SU-DHL-6 (cell line): ENCODE results near the gene CKMT2.

ENCODE experiments used
- H2AFZ ChIP-seq: fragments of 200-600 bp; sonication (generic); 2 replicates; pipeline ENCODE4 v1.6.1; 2014; ENCODE audit warnings: low read depth, mild to moderate bottlenecking, moderate library complexity, mixed read lengths, antibody characterized with exemption, low read length; ENCODE audit not compliant: severe bottlenecking
- H3F3A ChIP-seq: fragments of 200-600 bp; shearing (Covaris generic); 2 replicates; pipeline ENCODE4 v1.6.0; 2016; ENCODE audit warnings: antibody characterized with exemption, mild to moderate bottlenecking; ENCODE audit not compliant: insufficient read depth
- H3K27ac ChIP-seq: fragments of 200-600 bp; sonication (generic); 2 replicates; pipeline ENCODE4 v1.5.1; 2016; ENCODE audit warnings: low read depth, mild to moderate bottlenecking, low read length, moderate library complexity, mixed read lengths
- H3K27me3 ChIP-seq: fragments of 200-600 bp; sonication (generic), shearing (Covaris generic); 2 replicates; pipeline ENCODE4 v1.6.0; 2014; ENCODE audit warnings: mild to moderate bottlenecking, low read length
- H3K36me3 ChIP-seq: fragments of 200-600 bp; sonication (generic); 2 replicates; pipeline ENCODE4 v1.6.1; 2014; ENCODE audit warnings: mild to moderate bottlenecking, low read length, mixed read lengths
- H3K4me2 ChIP-seq: fragments of 300-600, 200-600 bp; shearing (Covaris generic), sonication (generic); 2 replicates; pipeline ENCODE4 v1.6.0; 2014; ENCODE audit warnings: low read length, low read depth, mild to moderate bottlenecking; ENCODE audit not compliant: poor library complexity, severe bottlenecking
- H3K4me3 ChIP-seq: fragments of 200-600 bp; sonication (generic); 2 replicates; pipeline ENCODE4 v1.5.1; 2014; ENCODE audit warnings: antibody characterized with exemption, low read length, mild to moderate bottlenecking, mixed read lengths; ENCODE audit not compliant: insufficient read depth, poor library complexity, severe bottlenecking
- H3K79me2 ChIP-seq: fragments of 200-600 bp; sonication (generic); 2 replicates; pipeline ENCODE4 v1.6.1; 2014; ENCODE audit warnings: mild to moderate bottlenecking, low read length, moderate library complexity; ENCODE audit not compliant: insufficient read depth
- H3K9ac ChIP-seq: fragments of 200-600 bp; sonication (generic); 2 replicates; pipeline ENCODE4 v1.7.0; 2014; ENCODE audit warnings: mild to moderate bottlenecking, low read length
- H3K9me2 ChIP-seq: fragments of 200-600 bp; sonication (generic); replicated peaks from 2 replicates; pipeline ENCODE4 v1.6.1; 2014; ENCODE audit warnings: low read length; ENCODE audit not compliant: insufficient read depth
- H3K9me3 ChIP-seq: fragments of 200-600 bp; sonication (generic); 2 replicates; pipeline ENCODE4 v1.6.1; 2014; ENCODE audit warnings: low read length, mixed read lengths; ENCODE audit not compliant: insufficient read depth
- H4K20me1 ChIP-seq: fragments of 200-600 bp; sonication (generic); 2 replicates; pipeline ENCODE4 v1.6.1; 2014; ENCODE audit warnings: low read depth, mild to moderate bottlenecking, antibody characterized with exemption, low read length, moderate library complexity, mixed read lengths
- EZH2phosphoT487 ChIP-seq: fragments of 200-600 bp; sonication (generic), shearing (Covaris generic); conservative IDR thresholded peaks from 2 replicates; pipeline ENCODE4 v1.6.1; 2018; ENCODE audit warnings: mild to moderate bottlenecking, antibody characterized with exemption, low read length, moderate library complexity, mixed read lengths
- TF ChIP-seq, protein P1 (sequence below): fragments of 200-600 bp; sonication (generic); IDR thresholded peaks from one replicate; pipeline ENCODE4 v1.5.1; 2017; ENCODE audit warnings: antibody characterized with exemption, mild to moderate bottlenecking, low read length, moderate library complexity; ENCODE audit not compliant: insufficient read depth, poor library complexity, severe bottlenecking

CKMT2 gene

GRCh38 chr5:81244451-81244850 is 11.3 kb downstream of the CKMT2 start:
- no peaks in the 10 kb centered on the region for H3K9me3 ChIP-seq
- H3K27me3 ChIP-seq, result no peaks in the 10 kb centered on the region
- no peak overlapping the region for H2AFZ ChIP-seq
- H3K9me2 ChIP-seq, result no peaks in the 10 kb centered on the region
- H3K4me2 ChIP-seq, result no peak overlapping the region
- no peak for TF ChIP-seq EZH2phosphoT487
- TF ChIP-seq, protein P1, sequence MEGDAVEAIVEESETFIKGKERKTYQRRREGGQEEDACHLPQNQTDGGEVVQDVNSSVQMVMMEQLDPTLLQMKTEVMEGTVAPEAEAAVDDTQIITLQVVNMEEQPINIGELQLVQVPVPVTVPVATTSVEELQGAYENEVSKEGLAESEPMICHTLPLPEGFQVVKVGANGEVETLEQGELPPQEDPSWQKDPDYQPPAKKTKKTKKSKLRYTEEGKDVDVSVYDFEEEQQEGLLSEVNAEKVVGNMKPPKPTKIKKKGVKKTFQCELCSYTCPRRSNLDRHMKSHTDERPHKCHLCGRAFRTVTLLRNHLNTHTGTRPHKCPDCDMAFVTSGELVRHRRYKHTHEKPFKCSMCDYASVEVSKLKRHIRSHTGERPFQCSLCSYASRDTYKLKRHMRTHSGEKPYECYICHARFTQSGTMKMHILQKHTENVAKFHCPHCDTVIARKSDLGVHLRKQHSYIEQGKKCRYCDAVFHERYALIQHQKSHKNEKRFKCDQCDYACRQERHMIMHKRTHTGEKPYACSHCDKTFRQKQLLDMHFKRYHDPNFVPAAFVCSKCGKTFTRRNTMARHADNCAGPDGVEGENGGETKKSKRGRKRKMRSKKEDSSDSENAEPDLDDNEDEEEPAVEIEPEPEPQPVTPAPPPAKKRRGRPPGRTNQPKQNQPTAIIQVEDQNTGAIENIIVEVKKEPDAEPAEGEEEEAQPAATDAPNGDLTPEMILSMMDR, result no peak
- no peaks in the 10 kb centered on the region for H3K79me2 ChIP-seq
- no peak overlapping the region for H3K4me3 ChIP-seq
- H3K9ac ChIP-seq, result no peak overlapping the region
- no peaks in the 10 kb centered on the region for H3K36me3 ChIP-seq
- H3K27ac ChIP-seq, result no peak overlapping the region
- no peaks in the 10 kb centered on the region for H3F3A ChIP-seq
- no peaks in the 10 kb centered on the region for H4K20me1 ChIP-seq

DNA sequence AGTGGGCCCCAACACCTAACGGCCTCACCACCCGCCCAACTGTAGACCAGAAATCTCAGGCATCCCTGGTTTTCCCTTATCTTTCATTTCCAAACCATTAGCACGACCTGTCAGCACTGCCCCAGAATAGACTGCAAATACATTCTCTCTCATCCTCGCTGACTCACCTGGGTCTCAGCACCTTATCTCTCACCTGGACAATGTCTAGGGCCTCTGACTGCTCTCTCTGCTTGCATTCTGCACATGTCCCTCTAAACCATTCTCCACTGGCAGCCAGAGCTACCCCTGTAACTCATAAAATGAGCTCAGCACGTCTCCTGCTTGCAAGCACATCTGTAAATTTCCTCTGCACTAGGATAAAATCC is 12.7 kb downstream of the CKMT2 start:
- no peaks in the 10 kb centered on the region for H3K9me2 ChIP-seq
- no peak overlapping the region for H3K4me2 ChIP-seq
- no peak overlapping the region for H3K27ac ChIP-seq
- no peak overlapping the region for H3K9ac ChIP-seq
- no peak for TF ChIP-seq EZH2phosphoT487
- TF ChIP-seq, protein P1, result no peak
- H3F3A ChIP-seq, result no peaks in the 10 kb centered on the region
- no peaks in the 10 kb centered on the region for H3K9me3 ChIP-seq
- no peaks in the 10 kb centered on the region for H3K36me3 ChIP-seq
- no peaks in the 10 kb centered on the region for H3K79me2 ChIP-seq
- no peak overlapping the region for H3K4me3 ChIP-seq
- H2AFZ ChIP-seq, result no peak overlapping the region
- H4K20me1 ChIP-seq, result no peaks in the 10 kb centered on the region
- no peaks in the 10 kb centered on the region for H3K27me3 ChIP-seq

DNA sequence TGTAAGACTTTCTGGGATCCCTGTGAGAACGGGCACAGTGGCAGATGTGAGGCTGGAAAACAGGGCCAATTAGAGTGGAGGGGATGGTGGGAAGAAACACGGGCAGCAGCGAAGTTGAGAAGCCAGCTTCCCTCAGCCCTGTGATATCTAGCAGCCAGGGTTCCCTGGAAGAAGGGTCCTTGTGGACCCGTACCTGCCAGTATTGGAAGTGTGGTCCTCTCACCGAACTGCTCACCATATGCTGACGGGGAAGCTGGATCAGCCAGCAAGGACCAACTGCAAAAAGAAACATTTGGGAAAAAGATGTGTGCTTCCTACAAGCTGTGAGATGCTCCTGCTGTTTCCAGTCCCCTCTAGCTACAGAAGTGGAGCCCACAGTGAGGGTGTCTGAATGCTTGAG is 13.6 kb downstream of the CKMT2 start:
- no peaks in the 10 kb centered on the region for H3K27me3 ChIP-seq
- H3K79me2 ChIP-seq, result no peaks in the 10 kb centered on the region
- H3K4me2 ChIP-seq, result no peak overlapping the region
- H3K9ac ChIP-seq, result no peak overlapping the region
- H3F3A ChIP-seq, result no peaks in the 10 kb centered on the region
- H3K27ac ChIP-seq, result no peak overlapping the region
- H3K4me3 ChIP-seq, result no peak overlapping the region
- TF ChIP-seq, protein P1, result no peak
- no peak for TF ChIP-seq EZH2phosphoT487
- H3K9me2 ChIP-seq, result no peaks in the 10 kb centered on the region
- H3K9me3 ChIP-seq, result no peaks in the 10 kb centered on the region
- no peaks in the 10 kb centered on the region for H4K20me1 ChIP-seq
- H3K36me3 ChIP-seq, result no peaks in the 10 kb centered on the region
- no peak overlapping the region for H2AFZ ChIP-seq

DNA sequence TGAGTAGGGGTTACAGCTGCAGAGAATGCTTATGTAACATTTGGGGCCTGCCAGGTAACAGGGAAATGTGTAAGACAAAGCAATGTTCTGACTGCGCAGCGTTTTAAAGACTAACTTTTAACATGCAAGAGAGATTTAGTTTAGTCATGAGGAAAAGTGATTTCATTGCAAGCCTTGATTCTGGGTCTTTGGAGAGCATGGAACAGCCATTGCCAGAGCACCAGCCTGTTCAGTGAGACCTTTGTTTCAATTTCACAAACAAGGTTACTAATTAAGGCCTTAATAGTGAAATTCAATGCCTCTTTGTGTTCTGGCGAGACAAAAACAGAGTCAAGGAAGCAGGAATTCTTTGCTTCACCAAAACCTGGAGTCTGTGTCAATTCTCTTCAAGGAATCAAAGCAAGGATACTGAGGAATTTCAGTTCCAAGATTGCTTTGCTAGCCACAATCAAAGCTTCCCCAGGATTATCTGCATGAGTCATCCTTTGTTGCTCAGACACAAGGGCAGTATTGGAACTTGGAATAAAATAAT is 14.4 kb downstream of the CKMT2 start:
- no peak overlapping the region for H3K27ac ChIP-seq
- H3K4me3 ChIP-seq, result no peak overlapping the region
- no peaks in the 10 kb centered on the region for H3K36me3 ChIP-seq
- no peaks in the 10 kb centered on the region for H3F3A ChIP-seq
- H4K20me1 ChIP-seq, result no peaks in the 10 kb centered on the region
- no peaks in the 10 kb centered on the region for H3K27me3 ChIP-seq
- no peaks in the 10 kb centered on the region for H3K9me3 ChIP-seq
- no peaks in the 10 kb centered on the region for H3K9me2 ChIP-seq
- TF ChIP-seq, protein P1, result no peak
- TF ChIP-seq EZH2phosphoT487, result no peak
- no peak overlapping the region for H3K9ac ChIP-seq
- H3K79me2 ChIP-seq, result no peaks in the 10 kb centered on the region
- H2AFZ ChIP-seq, result no peak overlapping the region
- no peak overlapping the region for H3K4me2 ChIP-seq
